Measurements from ENCODE around the gene HNRNPDL.
"Not testable (repeated sequence)": the region's sequence is repeated elsewhere in the genome, so short reads cannot be mapped to it uniquely, and the experiment has no call there.

The HNRNPDL gene

DNA sequence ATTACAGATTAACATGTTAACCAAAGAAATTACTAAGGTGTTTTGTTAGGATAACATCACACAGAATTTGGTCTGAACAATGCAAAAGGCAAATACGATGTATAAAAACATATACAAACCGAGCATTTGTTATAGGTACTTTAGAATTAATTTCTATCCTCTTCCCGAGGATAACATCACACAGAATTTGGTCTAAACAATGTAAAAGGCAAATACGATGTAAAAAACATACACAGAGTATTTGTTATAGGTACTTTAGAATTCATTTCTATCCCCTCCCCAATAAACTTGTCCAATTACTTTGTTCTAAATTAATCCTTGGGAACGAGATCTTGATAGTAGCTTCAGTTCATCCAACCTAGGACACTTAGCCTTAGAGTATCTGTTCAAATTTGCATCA is 7.6 kb downstream of the HNRNPDL start:
- Histone ChIP-seq H3K27ac (ENCODE audit: low read length) (no peak overlapping the region), H3K27me3 (ENCODE audit: control insufficient read depth, insufficient read depth, low read length) (no peaks in the 10 kb centered on the region), H3K9me3 (ENCODE audit: control insufficient read depth, insufficient read depth, low read length) (no peaks in the 10 kb centered on the region), H3K4me3 (ENCODE audit: low read length) (no peak overlapping the region), H3K36me3 (ENCODE audit: control insufficient read depth, insufficient read depth, low read length) (peaks cover 10% of the 10 kb centered on the region; the same call in 1 of the 2 replicates), H3K4me1 (ENCODE audit: control insufficient read depth, insufficient read depth, low read length) (no peaks in the 10 kb centered on the region)
- DNase-seq (ENCODE audit: low read depth, low spot score), result no peak
- WGBS (ENCODE audit: insufficient coverage, insufficient read length), result no CpG with 5 or more reads among the region's 5 CpGs

DNA sequence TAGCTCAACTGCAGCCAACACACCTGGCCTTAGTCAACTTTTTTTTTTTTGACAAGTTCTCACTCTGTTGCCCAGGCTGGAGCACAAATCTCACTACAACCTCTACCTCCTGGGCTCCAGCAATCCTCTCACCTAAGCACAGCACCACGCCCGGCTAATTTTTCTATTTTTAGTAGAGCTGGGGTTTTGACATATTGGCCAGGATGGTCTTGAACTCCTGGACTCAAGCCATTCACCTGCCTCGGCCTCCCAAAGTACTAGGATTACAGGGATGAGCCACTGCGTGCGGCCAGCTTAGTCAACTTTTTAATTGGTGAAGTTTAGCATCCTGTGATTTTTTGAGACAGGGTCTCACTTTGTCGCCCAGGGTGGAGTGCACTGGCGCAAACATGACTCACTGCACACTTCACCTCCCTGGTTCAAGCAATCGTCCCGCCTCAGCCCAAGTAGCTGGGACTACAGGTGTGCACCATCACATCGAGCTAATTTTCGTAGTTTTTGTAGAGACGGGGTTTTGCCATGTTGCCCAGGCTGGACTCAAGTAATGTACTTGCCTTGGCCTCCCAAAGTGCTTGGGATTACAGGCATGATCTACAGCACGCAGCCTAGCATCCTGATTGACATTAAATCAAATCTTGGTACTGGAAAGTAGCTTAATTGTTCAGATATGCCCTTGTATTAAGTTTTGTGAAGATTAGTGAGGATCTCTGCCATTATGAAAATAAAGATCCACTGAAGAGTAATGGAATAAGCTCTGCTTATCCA is 8.3 kb downstream of the HNRNPDL start:
- peaks cover 9% of the 10 kb centered on the region; the same call in 1 of the 2 replicates for H3K36me3 ChIP-seq (ENCODE audit: control insufficient read depth, insufficient read depth, low read length)
- H3K4me3 ChIP-seq (ENCODE audit: low read length), result no peak overlapping the region
- DNase-seq (ENCODE audit: low read depth, low spot score), result no peak
- H3K27me3 ChIP-seq (ENCODE audit: control insufficient read depth, insufficient read depth, low read length), result no peaks in the 10 kb centered on the region
- WGBS (ENCODE audit: insufficient coverage, insufficient read length), result no CpG with 5 or more reads among the region's 13 CpGs
- no peaks in the 10 kb centered on the region for H3K9me3 ChIP-seq (ENCODE audit: control insufficient read depth, insufficient read depth, low read length)
- no peak overlapping the region for H3K27ac ChIP-seq (ENCODE audit: low read length)
- H3K4me1 ChIP-seq (ENCODE audit: control insufficient read depth, insufficient read depth, low read length), result no peaks in the 10 kb centered on the region

DNA sequence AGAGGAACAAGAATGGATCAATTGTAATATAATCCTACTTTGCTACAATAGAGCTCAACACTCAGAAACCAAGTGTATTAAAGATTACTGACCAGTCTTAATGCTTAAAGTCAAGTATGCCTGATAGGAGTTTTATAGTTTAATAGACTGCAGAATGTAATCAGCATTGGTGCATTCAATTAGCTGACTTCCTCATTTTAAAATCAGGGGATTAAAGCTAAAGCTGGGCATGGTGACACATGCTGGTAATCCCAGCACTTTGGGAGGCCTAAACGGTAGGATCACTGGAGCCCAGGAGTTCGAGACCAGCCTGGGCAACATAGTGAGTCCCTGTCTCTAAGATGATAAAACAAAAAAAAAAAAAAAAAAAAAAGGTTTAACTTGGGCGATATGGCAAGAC is 10.8 kb downstream of the HNRNPDL start:
- no peaks in the 10 kb centered on the region for H3K27me3 ChIP-seq (ENCODE audit: control insufficient read depth, insufficient read depth, low read length)
- no CpG with 5 or more reads among the region's 3 CpGs for WGBS (ENCODE audit: insufficient coverage, insufficient read length)
- H3K9me3 ChIP-seq (ENCODE audit: control insufficient read depth, insufficient read depth, low read length), result no peaks in the 10 kb centered on the region
- H3K36me3 ChIP-seq (ENCODE audit: control insufficient read depth, insufficient read depth, low read length), result peaks cover 2% of the 10 kb centered on the region; the same call in 1 of the 2 replicates
- H3K4me1 ChIP-seq (ENCODE audit: control insufficient read depth, insufficient read depth, low read length), result no peaks in the 10 kb centered on the region
- no peak overlapping the region for H3K27ac ChIP-seq (ENCODE audit: low read length)
- no peak for DNase-seq (ENCODE audit: low read depth, low spot score)
- no peak overlapping the region for H3K4me3 ChIP-seq (ENCODE audit: low read length)

DNA sequence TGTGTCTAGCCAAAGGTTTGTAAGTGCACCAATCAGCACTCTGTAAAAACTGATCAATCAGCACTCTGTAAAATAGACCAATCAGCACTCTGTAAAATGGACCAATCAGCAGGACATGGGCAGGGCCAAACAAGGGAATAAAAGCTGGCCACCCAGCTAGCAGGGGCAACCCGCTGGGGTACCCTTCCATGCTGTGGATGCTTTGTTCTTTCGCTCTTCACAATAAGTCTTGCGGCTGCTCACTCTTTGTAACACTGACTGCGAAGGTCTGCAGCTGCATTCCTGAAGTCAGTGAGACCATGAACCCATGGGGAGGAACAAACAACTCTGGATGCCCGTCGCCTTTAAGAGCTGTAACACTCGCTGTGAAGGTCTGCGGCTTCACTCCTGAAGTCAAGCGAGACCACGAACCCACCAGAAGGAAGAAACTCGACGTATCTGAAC is 14.3 kb downstream of the HNRNPDL start:
- Histone ChIP-seq H3K9me3 (ENCODE audit: control insufficient read depth, insufficient read depth, low read length) (no peaks in the 10 kb centered on the region), H3K27ac (ENCODE audit: low read length) (no peak overlapping the region), H3K36me3 (ENCODE audit: control insufficient read depth, insufficient read depth, low read length) (no peaks in the 10 kb centered on the region), H3K4me3 (ENCODE audit: low read length) (no peak overlapping the region), H3K4me1 (ENCODE audit: control insufficient read depth, insufficient read depth, low read length) (no peaks in the 10 kb centered on the region), H3K27me3 (ENCODE audit: control insufficient read depth, insufficient read depth, low read length) (no peaks in the 10 kb centered on the region)
- no CpG with 5 or more reads among the region's 12 CpGs for WGBS (ENCODE audit: insufficient coverage, insufficient read length)
- no peak for DNase-seq (ENCODE audit: low read depth, low spot score)

DNA sequence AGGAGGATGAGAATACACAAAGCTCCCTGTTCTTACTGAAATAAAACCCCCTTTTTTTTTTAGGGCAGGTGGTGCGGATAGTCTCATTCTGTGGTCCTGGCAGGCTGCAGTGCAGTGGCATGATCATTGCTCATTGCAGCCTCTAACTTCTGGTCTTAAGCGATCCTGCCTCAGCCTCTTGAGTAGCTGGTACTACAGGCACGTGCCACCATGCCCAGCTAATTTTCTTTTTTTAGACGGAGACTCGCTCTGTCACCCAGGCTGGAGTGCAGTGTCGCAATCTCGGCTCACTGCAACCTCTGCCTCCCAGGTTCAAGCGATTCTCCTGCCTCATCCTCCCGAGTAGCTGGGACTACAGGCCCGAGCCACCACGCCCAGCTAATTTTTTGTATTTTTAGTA is 15.2 kb downstream of the HNRNPDL start:
- H3K9me3 ChIP-seq (ENCODE audit: control insufficient read depth, insufficient read depth, low read length); H3K4me1 ChIP-seq (ENCODE audit: control insufficient read depth, insufficient read depth, low read length); DNase-seq (ENCODE audit: low read depth, low spot score); H3K27ac ChIP-seq (ENCODE audit: low read length); H3K4me3 ChIP-seq (ENCODE audit: low read length); H3K36me3 ChIP-seq (ENCODE audit: control insufficient read depth, insufficient read depth, low read length); H3K27me3 ChIP-seq (ENCODE audit: control insufficient read depth, insufficient read depth, low read length): not testable (repeated sequence)
- no CpG with 5 or more reads among the region's 11 CpGs for WGBS (ENCODE audit: insufficient coverage, insufficient read length)

DNA sequence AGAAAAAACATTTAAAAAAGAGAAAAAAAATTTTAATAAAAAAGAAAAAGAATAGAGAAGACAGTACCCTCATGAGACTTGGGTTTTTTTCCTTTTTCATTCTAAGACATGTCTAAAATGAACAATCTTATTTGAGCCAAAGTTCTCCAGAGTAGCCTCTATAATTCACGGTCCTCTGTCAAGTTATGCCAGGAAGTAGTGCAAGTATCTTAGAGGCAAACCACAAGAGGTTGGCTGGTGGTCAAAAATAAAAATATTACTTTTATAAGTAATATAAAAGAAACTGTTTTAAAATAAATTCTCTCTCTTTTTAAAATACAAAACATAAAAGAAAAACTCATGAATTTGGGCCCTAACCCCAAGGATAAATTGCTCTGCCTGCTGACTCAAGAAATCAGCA is 26.5 kb downstream of the HNRNPDL start:
- no CpG with 5 or more reads among the region's 1 CpG for WGBS (ENCODE audit: insufficient coverage, insufficient read length)
- Histone ChIP-seq H3K4me3 (ENCODE audit: low read length) (no peak overlapping the region), H3K27ac (ENCODE audit: low read length) (no peak overlapping the region), H3K4me1 (ENCODE audit: control insufficient read depth, insufficient read depth, low read length) (no peaks in the 10 kb centered on the region), H3K27me3 (ENCODE audit: control insufficient read depth, insufficient read depth, low read length) (no peaks in the 10 kb centered on the region), H3K36me3 (ENCODE audit: control insufficient read depth, insufficient read depth, low read length) (no peaks in the 10 kb centered on the region), H3K9me3 (ENCODE audit: control insufficient read depth, insufficient read depth, low read length) (no peaks in the 10 kb centered on the region)
- DNase-seq (ENCODE audit: low read depth, low spot score), result no peak

DNA sequence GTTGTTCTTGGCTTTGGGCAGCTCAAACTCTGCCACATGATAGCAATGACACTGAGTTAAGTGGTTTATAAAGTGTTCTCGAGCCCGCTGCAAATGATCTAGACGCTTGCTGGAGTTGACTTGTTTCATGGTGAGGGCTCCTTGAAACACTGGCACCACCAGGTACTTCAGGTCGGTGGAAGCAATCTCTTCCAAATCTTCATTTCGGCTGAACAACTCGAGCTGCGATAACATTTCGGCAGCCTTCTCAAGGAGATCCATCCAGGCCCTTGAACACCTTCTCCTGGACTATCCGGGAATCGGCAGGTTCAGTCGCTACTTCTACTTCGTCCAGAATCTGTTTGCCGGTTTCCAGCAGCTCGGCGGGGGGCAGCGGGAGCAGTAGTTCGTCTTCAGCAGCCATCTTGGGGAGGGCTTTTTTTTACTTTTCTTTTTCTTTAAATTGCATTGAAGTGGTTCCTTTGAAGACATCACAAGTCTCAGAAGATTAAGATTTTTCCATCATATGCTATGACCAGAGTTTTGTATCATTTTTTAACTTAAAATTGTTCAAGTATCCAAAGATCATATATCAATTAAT is 28.0 kb downstream of the HNRNPDL start:
- no peaks in the 10 kb centered on the region for H3K36me3 ChIP-seq (ENCODE audit: control insufficient read depth, insufficient read depth, low read length)
- no peaks in the 10 kb centered on the region for H3K27me3 ChIP-seq (ENCODE audit: control insufficient read depth, insufficient read depth, low read length)
- H3K4me1 ChIP-seq (ENCODE audit: control insufficient read depth, insufficient read depth, low read length), result no peaks in the 10 kb centered on the region
- H3K9me3 ChIP-seq (ENCODE audit: control insufficient read depth, insufficient read depth, low read length), result no peaks in the 10 kb centered on the region
- no peak overlapping the region for H3K4me3 ChIP-seq (ENCODE audit: low read length)
- WGBS (ENCODE audit: insufficient coverage, insufficient read length), result no CpG with 5 or more reads among the region's 17 CpGs
- H3K27ac ChIP-seq (ENCODE audit: low read length), result no peak overlapping the region
- no peak for DNase-seq (ENCODE audit: low read depth, low spot score)

DNA sequence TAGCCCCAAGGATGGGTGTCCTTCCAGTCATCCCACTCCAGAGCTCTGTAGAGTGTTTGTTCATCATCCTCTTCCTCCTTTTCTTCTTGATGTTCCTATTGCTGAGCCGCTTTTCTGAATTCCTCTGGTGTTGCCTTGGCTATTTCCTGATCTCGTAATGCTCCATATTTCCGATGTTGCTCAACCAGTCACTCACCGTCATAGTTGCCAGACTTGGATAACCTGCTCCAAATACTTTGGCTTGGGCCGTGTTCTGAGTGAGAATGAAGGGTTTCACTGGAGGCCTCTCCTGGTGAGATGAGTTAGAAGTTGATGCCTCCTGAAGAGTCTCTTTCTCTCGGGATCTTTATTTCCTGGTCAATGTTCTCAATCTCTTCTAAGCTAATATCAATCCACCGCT is 28.7 kb downstream of the HNRNPDL start:
- WGBS (ENCODE audit: insufficient coverage, insufficient read length), result no CpG with 5 or more reads among the region's 7 CpGs
- DNase-seq (ENCODE audit: low read depth, low spot score), result no peak
- Histone ChIP-seq H3K4me1 (ENCODE audit: control insufficient read depth, insufficient read depth, low read length) (no peaks in the 10 kb centered on the region), H3K27me3 (ENCODE audit: control insufficient read depth, insufficient read depth, low read length) (no peaks in the 10 kb centered on the region), H3K27ac (ENCODE audit: low read length) (no peak overlapping the region), H3K9me3 (ENCODE audit: control insufficient read depth, insufficient read depth, low read length) (no peaks in the 10 kb centered on the region), H3K36me3 (ENCODE audit: control insufficient read depth, insufficient read depth, low read length) (no peaks in the 10 kb centered on the region), H3K4me3 (ENCODE audit: low read length) (no peak overlapping the region)

DNA sequence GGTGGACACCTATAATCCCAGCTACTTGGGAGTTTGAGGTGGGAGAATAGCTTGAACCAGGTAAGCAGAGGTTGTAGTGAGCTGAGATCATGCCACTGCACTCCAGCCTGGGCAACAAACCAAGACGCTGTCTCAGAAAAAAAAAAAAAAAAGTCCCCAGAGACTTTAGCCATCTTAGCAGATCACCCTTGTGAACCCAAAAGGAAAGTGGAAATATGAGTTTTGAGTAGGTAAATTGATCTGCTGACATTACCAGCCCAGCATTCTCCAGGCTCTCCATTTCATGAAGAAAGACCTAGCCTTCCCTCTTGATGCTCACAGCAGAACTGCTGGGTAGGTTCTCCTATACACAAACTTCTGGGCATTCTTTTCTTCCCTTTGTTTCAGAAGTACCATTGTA is 32.0 kb downstream of the HNRNPDL start:
- no peaks in the 10 kb centered on the region for H3K9me3 ChIP-seq (ENCODE audit: control insufficient read depth, insufficient read depth, low read length)
- no CpG with 5 or more reads among the region's 1 CpG for WGBS (ENCODE audit: insufficient coverage, insufficient read length)
- DNase-seq (ENCODE audit: low read depth, low spot score), result no peak
- H3K4me1 ChIP-seq (ENCODE audit: control insufficient read depth, insufficient read depth, low read length), result no peaks in the 10 kb centered on the region
- no peak overlapping the region for H3K4me3 ChIP-seq (ENCODE audit: low read length)
- no peaks in the 10 kb centered on the region for H3K36me3 ChIP-seq (ENCODE audit: control insufficient read depth, insufficient read depth, low read length)
- no peak overlapping the region for H3K27ac ChIP-seq (ENCODE audit: low read length)
- H3K27me3 ChIP-seq (ENCODE audit: control insufficient read depth, insufficient read depth, low read length), result no peaks in the 10 kb centered on the region

DNA sequence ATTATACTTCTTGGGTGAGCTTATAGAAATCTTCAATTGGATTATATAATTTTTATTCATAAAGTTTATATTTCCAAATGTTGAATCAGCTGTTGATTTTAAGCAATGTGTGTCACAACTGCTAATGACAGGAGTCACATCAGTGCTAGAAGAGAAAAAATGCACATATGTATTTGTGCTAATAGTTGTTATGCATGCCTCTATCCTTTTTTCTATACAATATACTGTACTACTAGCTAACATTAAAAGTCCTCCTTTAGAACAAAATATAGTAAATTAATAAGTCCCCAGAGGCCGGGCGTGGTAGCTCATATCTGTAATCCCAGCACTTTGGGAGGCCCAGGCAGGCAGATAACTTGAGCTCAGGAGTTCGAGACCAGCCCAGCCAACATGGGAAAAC is 32.7 kb downstream of the HNRNPDL start:
- no peaks in the 10 kb centered on the region for H3K36me3 ChIP-seq (ENCODE audit: control insufficient read depth, insufficient read depth, low read length)
- no peaks in the 10 kb centered on the region for H3K9me3 ChIP-seq (ENCODE audit: control insufficient read depth, insufficient read depth, low read length)
- no peak for DNase-seq (ENCODE audit: low read depth, low spot score)
- H3K27ac ChIP-seq (ENCODE audit: low read length), result no peak overlapping the region
- WGBS (ENCODE audit: insufficient coverage, insufficient read length), result no CpG with 5 or more reads among the region's 3 CpGs
- no peak overlapping the region for H3K4me3 ChIP-seq (ENCODE audit: low read length)
- H3K4me1 ChIP-seq (ENCODE audit: control insufficient read depth, insufficient read depth, low read length), result no peaks in the 10 kb centered on the region
- H3K27me3 ChIP-seq (ENCODE audit: control insufficient read depth, insufficient read depth, low read length), result no peaks in the 10 kb centered on the region

DNA sequence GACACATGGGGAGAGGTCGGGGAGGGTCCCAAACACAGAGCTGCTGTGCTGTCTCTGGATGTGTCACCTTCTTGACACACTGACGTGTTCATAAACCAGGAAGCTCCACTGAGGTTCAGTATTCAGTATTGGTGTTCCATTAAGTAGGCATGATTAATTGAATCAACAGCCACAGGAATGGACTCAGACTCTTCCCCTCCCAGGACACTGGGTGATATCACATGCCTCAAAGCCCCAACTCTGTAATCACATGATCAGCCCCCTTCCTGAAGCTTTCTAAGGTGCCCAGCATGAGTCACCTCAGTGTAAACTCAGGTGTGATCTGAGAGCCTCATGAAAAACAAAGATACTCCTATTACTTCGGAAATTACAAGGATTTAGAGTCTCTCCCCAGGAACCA is 35.4 kb downstream of the HNRNPDL start:
- DNase-seq (ENCODE audit: low read depth, low spot score), result no peak
- no CpG with 5 or more reads among the region's 3 CpGs for WGBS (ENCODE audit: insufficient coverage, insufficient read length)
- H3K4me3 ChIP-seq (ENCODE audit: low read length), result no peak overlapping the region
- no peaks in the 10 kb centered on the region for H3K4me1 ChIP-seq (ENCODE audit: control insufficient read depth, insufficient read depth, low read length)
- no peaks in the 10 kb centered on the region for H3K9me3 ChIP-seq (ENCODE audit: control insufficient read depth, insufficient read depth, low read length)
- H3K36me3 ChIP-seq (ENCODE audit: control insufficient read depth, insufficient read depth, low read length), result no peaks in the 10 kb centered on the region
- no peaks in the 10 kb centered on the region for H3K27me3 ChIP-seq (ENCODE audit: control insufficient read depth, insufficient read depth, low read length)
- no peak overlapping the region for H3K27ac ChIP-seq (ENCODE audit: low read length)

Measured in iPS DF 6.9 (cell line).